HepG2 (cell line): ENCODE results near the gene FCHO1. TPM values are rescaled to one million over a fixed set of nuclear protein-coding genes. Genes with fewer than 3 reads are reported as not detected.

Experiments
- CHD2 ChIP-seq: IDR thresholded peaks from 2 replicates; pipeline ENCODE4 v1.6.1; 2011; ENCODE audit warnings: low read depth, low read length, improper control_type of control experiment
- ELF1 ChIP-seq: sonication (generic); formaldehyde crosslinking; IDR thresholded peaks from 2 replicates; pipeline ENCODE4 v1.4.0; 2020; ENCODE audit warnings: missing genetic modification reagents
- MAFF ChIP-seq: IDR thresholded peaks from 2 replicates; pipeline ENCODE4 v1.6.1; 2011; ENCODE audit warnings: low read depth, low read length, improper control_type of control experiment
- NFIC ChIP-seq: IDR thresholded peaks from 2 replicates; pipeline ENCODE4 v1.6.1; 2012; ENCODE audit warnings: mild to moderate bottlenecking, low read length, inconsistent platforms
- YEATS4 ChIP-seq: sonication (generic); formaldehyde crosslinking; IDR thresholded peaks from 2 replicates; pipeline ENCODE4 v1.4.0; 2020; ENCODE audit warnings: missing genetic modification reagents, borderline replicate concordance
- ZNF329 ChIP-seq: sonication (generic); formaldehyde crosslinking; IDR thresholded peaks from 2 replicates; pipeline ENCODE4 v1.9.0; 2021; ENCODE audit warnings: low read depth, mild to moderate bottlenecking, missing genetic modification reagents
- ZNF451 ChIP-seq: sonication (generic); formaldehyde crosslinking; IDR thresholded peaks from 2 replicates; pipeline ENCODE4 v1.5.0; 2020; ENCODE audit warnings: mild to moderate bottlenecking, missing genetic modification reagents
- polyA plus RNA-seq, 8 experiments: library from polyadenylated mRNA; depleted of rRNA in 3 of 8; stranded (reverse) in 7 of 8; unstranded in 1 of 8; fragments of >200 nt; fragmentation: Illumina TruSeq in 4 of 8; extraction: Trizol in 4 of 8; gene quantifications; 2 replicates each; pipeline versions ENCODE4 v1.2.1 to v1.2.3, GENCODE V29; 2011 to 2016; ENCODE audit warnings: low read depth in 4 of 8, missing spikeins in 1 of 8, mixed read lengths in 1 of 8; ENCODE audit not compliant: insufficient read depth in 1 of 8
- total RNA-seq, 5 experiments: library from RNA; depleted of rRNA; stranded (reverse); fragments of >200 nt; fragmentation: Illumina TruSeq; extraction: Trizol; gene quantifications; 2 replicates each; pipeline ENCODE4 v1.2.3, GENCODE V29; 2016; ENCODE audit warnings: low read depth in 1 of 5
- TF ChIP-seq, protein P1 (sequence below): sonication (generic); formaldehyde crosslinking; IDR thresholded peaks from 2 replicates; pipeline ENCODE4 v1.4.0; 2020; ENCODE audit warnings: missing genetic modification reagents
- TF ChIP-seq, protein P2 (sequence below): sonication (generic); formaldehyde crosslinking; IDR thresholded peaks from 2 replicates; pipeline ENCODE4 v1.4.0; 2020; ENCODE audit warnings: low read depth, mild to moderate bottlenecking, missing genetic modification reagents
- TF ChIP-seq, protein P3 (sequence below): sonication (generic); formaldehyde crosslinking; IDR thresholded peaks from 2 replicates; pipeline ENCODE4 v1.9.0; 2022; ENCODE audit warnings: low read depth, missing genetic modification reagents
- TF ChIP-seq, protein P4 (sequence below): sonication (generic); formaldehyde crosslinking; IDR thresholded peaks from 2 replicates; pipeline ENCODE4 v1.5.0; 2020; ENCODE audit warnings: missing genetic modification reagents
- TF ChIP-seq, protein P5 (sequence below): sonication (generic); formaldehyde crosslinking; conservative IDR thresholded peaks from 2 replicates; pipeline ENCODE4 v1.8.0; 2022; ENCODE audit warnings: mild to moderate bottlenecking, moderate library complexity, missing genetic modification reagents
- TF ChIP-seq, protein P6 (sequence below): sonication (generic); formaldehyde crosslinking; IDR thresholded peaks from 2 replicates; pipeline ENCODE4 v1.4.0; 2020; ENCODE audit warnings: missing genetic modification reagents
- TF ChIP-seq, protein P7 (sequence below): sonication (generic); formaldehyde crosslinking; IDR thresholded peaks from 2 replicates; pipeline ENCODE4 v1.8.0; 2022; ENCODE audit warnings: mild to moderate bottlenecking, missing genetic modification reagents, moderate library complexity

FCHO1 gene
- total and polyA plus RNA-seq, 2 of the 13 experiments (the other 11 are each of a cell fraction or from before 2014, with no cell fraction given) = 1.3 to 3.1 TPM

DNA sequence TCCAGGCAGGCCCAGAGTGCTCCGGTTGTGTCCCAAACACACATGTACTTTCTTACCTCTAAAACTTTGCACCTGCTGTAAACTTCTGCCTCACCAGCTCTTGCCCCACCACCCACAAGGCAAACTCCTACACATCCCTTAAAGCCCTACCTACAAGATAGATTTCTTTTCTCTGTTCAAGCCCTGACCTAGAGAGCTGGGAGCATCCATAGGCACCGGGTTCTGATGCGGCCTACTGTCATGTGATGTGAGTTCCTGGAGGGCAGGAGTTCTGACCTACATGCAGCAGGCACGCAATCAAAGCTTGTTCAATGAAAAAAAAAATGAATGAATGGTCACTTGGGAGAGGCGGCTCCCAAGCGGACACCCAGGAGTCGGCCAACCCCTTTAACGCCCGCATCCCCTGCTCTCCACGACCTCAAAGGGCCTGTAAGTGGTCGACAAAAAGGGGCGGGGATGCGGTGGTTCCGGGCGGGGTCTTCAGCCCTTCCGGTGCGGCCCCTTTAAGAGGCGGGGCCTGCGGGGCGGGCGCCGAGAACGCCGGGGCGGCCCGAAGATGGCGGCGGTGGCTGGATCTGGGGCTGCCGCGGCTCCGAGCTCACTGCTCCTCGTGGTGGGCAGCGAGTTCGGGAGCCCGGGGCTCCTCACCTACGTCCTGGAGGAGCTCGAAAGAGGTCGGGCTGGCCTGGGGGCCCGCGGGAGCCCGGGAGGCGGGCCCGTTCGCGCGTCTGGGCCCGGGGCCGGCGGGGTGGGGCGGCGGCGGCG, 32.1 kb upstream of the FCHO1 start, which contains the start of gene MAP1S (continued):
- TF ChIP-seq ZNF451 (CRISPR knock-in tag) (no peak), YEATS4 (CRISPR knock-in tag) (peak; percentile 74; the same call in 1 of the 2 replicates), ZNF329 (CRISPR knock-in tag) (no peak), ELF1 (CRISPR knock-in tag) (peak; percentile 75), MAFF (no peak), NFIC (no peak), CHD2 (no peak)
- TF ChIP-seq, protein P1, sequence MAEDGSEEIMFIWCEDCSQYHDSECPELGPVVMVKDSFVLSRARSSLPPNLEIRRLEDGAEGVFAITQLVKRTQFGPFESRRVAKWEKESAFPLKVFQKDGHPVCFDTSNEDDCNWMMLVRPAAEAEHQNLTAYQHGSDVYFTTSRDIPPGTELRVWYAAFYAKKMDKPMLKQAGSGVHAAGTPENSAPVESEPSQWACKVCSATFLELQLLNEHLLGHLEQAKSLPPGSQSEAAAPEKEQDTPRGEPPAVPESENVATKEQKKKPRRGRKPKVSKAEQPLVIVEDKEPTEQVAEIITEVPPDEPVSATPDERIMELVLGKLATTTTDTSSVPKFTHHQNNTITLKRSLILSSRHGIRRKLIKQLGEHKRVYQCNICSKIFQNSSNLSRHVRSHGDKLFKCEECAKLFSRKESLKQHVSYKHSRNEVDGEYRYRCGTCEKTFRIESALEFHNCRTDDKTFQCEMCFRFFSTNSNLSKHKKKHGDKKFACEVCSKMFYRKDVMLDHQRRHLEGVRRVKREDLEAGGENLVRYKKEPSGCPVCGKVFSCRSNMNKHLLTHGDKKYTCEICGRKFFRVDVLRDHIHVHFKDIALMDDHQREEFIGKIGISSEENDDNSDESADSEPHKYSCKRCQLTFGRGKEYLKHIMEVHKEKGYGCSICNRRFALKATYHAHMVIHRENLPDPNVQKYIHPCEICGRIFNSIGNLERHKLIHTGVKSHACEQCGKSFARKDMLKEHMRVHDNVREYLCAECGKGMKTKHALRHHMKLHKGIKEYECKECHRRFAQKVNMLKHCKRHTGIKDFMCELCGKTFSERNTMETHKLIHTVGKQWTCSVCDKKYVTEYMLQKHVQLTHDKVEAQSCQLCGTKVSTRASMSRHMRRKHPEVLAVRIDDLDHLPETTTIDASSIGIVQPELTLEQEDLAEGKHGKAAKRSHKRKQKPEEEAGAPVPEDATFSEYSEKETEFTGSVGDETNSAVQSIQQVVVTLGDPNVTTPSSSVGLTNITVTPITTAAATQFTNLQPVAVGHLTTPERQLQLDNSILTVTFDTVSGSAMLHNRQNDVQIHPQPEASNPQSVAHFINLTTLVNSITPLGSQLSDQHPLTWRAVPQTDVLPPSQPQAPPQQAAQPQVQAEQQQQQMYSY = no peak
- TF ChIP-seq, protein P2, sequence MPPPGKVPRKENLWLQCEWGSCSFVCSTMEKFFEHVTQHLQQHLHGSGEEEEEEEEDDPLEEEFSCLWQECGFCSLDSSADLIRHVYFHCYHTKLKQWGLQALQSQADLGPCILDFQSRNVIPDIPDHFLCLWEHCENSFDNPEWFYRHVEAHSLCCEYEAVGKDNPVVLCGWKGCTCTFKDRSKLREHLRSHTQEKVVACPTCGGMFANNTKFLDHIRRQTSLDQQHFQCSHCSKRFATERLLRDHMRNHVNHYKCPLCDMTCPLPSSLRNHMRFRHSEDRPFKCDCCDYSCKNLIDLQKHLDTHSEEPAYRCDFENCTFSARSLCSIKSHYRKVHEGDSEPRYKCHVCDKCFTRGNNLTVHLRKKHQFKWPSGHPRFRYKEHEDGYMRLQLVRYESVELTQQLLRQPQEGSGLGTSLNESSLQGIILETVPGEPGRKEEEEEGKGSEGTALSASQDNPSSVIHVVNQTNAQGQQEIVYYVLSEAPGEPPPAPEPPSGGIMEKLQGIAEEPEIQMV (CRISPR knock-in tag) = no peak
- TF ChIP-seq, protein P3, sequence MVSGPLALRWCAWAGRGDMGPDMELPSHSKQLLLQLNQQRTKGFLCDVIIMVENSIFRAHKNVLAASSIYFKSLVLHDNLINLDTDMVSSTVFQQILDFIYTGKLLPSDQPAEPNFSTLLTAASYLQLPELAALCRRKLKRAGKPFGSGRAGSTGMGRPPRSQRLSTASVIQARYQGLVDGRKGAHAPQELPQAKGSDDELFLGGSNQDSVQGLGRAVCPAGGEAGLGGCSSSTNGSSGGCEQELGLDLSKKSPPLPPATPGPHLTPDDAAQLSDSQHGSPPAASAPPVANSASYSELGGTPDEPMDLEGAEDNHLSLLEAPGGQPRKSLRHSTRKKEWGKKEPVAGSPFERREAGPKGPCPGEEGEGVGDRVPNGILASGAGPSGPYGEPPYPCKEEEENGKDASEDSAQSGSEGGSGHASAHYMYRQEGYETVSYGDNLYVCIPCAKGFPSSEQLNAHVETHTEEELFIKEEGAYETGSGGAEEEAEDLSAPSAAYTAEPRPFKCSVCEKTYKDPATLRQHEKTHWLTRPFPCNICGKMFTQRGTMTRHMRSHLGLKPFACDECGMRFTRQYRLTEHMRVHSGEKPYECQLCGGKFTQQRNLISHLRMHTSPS = no peak
- TF ChIP-seq, protein P4, sequence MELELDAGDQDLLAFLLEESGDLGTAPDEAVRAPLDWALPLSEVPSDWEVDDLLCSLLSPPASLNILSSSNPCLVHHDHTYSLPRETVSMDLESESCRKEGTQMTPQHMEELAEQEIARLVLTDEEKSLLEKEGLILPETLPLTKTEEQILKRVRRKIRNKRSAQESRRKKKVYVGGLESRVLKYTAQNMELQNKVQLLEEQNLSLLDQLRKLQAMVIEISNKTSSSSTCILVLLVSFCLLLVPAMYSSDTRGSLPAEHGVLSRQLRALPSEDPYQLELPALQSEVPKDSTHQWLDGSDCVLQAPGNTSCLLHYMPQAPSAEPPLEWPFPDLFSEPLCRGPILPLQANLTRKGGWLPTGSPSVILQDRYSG = no peak
- TF ChIP-seq, protein P5, sequence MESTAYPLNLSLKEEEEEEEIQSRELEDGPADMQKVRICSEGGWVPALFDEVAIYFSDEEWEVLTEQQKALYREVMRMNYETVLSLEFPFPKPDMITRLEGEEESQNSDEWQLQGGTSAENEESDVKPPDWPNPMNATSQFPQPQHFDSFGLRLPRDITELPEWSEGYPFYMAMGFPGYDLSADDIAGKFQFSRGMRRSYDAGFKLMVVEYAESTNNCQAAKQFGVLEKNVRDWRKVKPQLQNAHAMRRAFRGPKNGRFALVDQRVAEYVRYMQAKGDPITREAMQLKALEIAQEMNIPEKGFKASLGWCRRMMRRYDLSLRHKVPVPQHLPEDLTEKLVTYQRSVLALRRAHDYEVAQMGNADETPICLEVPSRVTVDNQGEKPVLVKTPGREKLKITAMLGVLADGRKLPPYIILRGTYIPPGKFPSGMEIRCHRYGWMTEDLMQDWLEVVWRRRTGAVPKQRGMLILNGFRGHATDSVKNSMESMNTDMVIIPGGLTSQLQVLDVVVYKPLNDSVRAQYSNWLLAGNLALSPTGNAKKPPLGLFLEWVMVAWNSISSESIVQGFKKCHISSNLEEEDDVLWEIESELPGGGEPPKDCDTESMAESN (CRISPR knock-in tag) = 0 out of 2 replicates have a peak, but pooled peaks have one; percentile 22
- TF ChIP-seq, protein P6, sequence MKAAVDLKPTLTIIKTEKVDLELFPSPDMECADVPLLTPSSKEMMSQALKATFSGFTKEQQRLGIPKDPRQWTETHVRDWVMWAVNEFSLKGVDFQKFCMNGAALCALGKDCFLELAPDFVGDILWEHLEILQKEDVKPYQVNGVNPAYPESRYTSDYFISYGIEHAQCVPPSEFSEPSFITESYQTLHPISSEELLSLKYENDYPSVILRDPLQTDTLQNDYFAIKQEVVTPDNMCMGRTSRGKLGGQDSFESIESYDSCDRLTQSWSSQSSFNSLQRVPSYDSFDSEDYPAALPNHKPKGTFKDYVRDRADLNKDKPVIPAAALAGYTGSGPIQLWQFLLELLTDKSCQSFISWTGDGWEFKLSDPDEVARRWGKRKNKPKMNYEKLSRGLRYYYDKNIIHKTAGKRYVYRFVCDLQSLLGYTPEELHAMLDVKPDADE (CRISPR knock-in tag) = 0 out of 2 replicates have a peak, but pooled peaks have one; percentile 45
- TF ChIP-seq, protein P7, sequence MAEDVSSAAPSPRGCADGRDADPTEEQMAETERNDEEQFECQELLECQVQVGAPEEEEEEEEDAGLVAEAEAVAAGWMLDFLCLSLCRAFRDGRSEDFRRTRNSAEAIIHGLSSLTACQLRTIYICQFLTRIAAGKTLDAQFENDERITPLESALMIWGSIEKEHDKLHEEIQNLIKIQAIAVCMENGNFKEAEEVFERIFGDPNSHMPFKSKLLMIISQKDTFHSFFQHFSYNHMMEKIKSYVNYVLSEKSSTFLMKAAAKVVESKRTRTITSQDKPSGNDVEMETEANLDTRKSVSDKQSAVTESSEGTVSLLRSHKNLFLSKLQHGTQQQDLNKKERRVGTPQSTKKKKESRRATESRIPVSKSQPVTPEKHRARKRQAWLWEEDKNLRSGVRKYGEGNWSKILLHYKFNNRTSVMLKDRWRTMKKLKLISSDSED = no peak
